ENCODE measurements around the gene BACH2. TPM values are rescaled to one million over a fixed set of nuclear protein-coding genes. Genes with fewer than 3 reads are reported as not detected.
A peak's percentile ranks its signal among the peaks of the same experiment; 100 is the strongest.

The BACH2 gene
- polyA plus RNA-seq, 1 donor from 2014 or later: 45.5 TPM

GRCh38 chr6:90290811-90291420 is 5.7 kb downstream of the BACH2 start:
- peak overlapping the region; percentile 35 for H3K27ac ChIP-seq (ENCODE audit: low read length)
- peaks cover 6% of the 10 kb centered on the region for H4K20me1 ChIP-seq (ENCODE audit: insufficient read depth)
- no peak for TF ChIP-seq TAF1 (IDR thresholded peaks at IDR 0.05; ENCODE audit: low read depth)
- peak; percentile 9 for TF ChIP-seq RAD21 (conservative IDR thresholded peaks at IDR 0.05)
- TF ChIP-seq POLR2AphosphoS5 (IDR thresholded peaks at IDR 0.05): peak; percentile 18

GRCh38 chr6:90289902-90290301 is 6.7 kb downstream of the BACH2 start:
- Histone ChIP-seq H3K36me3 (ENCODE audit: insufficient read depth, low read length) (no peaks in the 10 kb centered on the region), H3K4me2 (ENCODE audit: low read length) (no peak overlapping the region), H3K4me3 (ENCODE audit: low read length) (peak overlapping the region; percentile 89), H2AFZ (ENCODE audit: low read depth, low read length) (no peak overlapping the region), H3K27me3 (ENCODE audit: insufficient read depth, low read depth, low read length) (no peaks in the 10 kb centered on the region), H3K27ac (ENCODE audit: low read length) (no peak overlapping the region), H4K20me1 (ENCODE audit: insufficient read depth) (peaks cover 2% of the 10 kb centered on the region), H3K9ac (ENCODE audit: low read length) (no peak overlapping the region), H3K79me2 (replicated peaks; ENCODE audit: insufficient read depth, low read length) (peaks cover 100% of the 10 kb centered on the region), H3F3A (ENCODE audit: insufficient read depth, low read length, poor library complexity, severe bottlenecking) (peaks cover 5% of the 10 kb centered on the region), H3K9me2 (ENCODE audit: insufficient read depth, low read length) (no peaks in the 10 kb centered on the region), H3K9me3 (ENCODE audit: low read length) (no peaks in the 10 kb centered on the region)
- TF ChIP-seq TAF1 (IDR thresholded peaks at IDR 0.05; ENCODE audit: low read depth) (no peak), EZH2 (IDR thresholded peaks at IDR 0.05; ENCODE audit: borderline replicate concordance, insufficient read depth, low read length, poor library complexity, severe bottlenecking) (no peak), MXI1 (conservative IDR thresholded peaks at IDR 0.05; ENCODE audit: poor library complexity, severe bottlenecking) (no peak), RAD21 (conservative IDR thresholded peaks at IDR 0.05) (no peak), EP300 (conservative IDR thresholded peaks at IDR 0.05; ENCODE audit: poor library complexity, severe bottlenecking) (no peak), REST (IDR thresholded peaks at IDR 0.05; ENCODE audit: borderline replicate concordance) (no peak), SMC3 (conservative IDR thresholded peaks at IDR 0.05; ENCODE audit: poor library complexity) (no peak), POLR2AphosphoS5 (IDR thresholded peaks at IDR 0.05) (no peak), CTCF (IDR thresholded peaks at IDR 0.05; ENCODE audit: poor library complexity, severe bottlenecking) (no peak)

More at GRCh38 chr6:90290811-90291420, 5.7 kb downstream of the BACH2 start:
- Histone ChIP-seq H3K79me2 (replicated peaks; ENCODE audit: insufficient read depth, low read length) (peaks cover 100% of the 10 kb centered on the region), H3K9me3 (ENCODE audit: low read length) (no peaks in the 10 kb centered on the region), H3F3A (ENCODE audit: insufficient read depth, low read length, poor library complexity, severe bottlenecking) (peaks cover 5% of the 10 kb centered on the region), H3K9me2 (ENCODE audit: insufficient read depth, low read length) (no peaks in the 10 kb centered on the region), H3K4me3 (ENCODE audit: low read length) (peak overlapping the region; percentile 89), H2AFZ (ENCODE audit: low read depth, low read length) (no peak overlapping the region), H3K36me3 (ENCODE audit: insufficient read depth, low read length) (no peaks in the 10 kb centered on the region), H3K27me3 (ENCODE audit: insufficient read depth, low read depth, low read length) (no peaks in the 10 kb centered on the region), H3K4me2 (ENCODE audit: low read length) (peak overlapping the region; percentile 5), H3K9ac (ENCODE audit: low read length) (peak overlapping the region; percentile 14)
